DMS 273 treated with DMSO at 0.1 percent for 48 hours (cell line): Measurements from ENCODE around the gene UPB1.
A peak's percentile ranks its signal among the peaks of the same experiment; 100 is the strongest.
"Not testable (repeated sequence)": the region's sequence is repeated elsewhere in the genome, so short reads cannot be mapped to it uniquely, and the experiment has no call there.

Source experiments
- DNase-seq: peaks from one replicate; lab custom pipeline; 2025; lab: John Stamatoyannopoulos, UW

UPB1 gene

GRCh38 chr22:24532075-24532474 lies 36.9 kb downstream of the UPB1 start:
- DNase-seq = no peak

GRCh38 chr22:24535348-24535747 lies 40.2 kb downstream of the UPB1 start:
- no peak for DNase-seq

- no peak for DNase-seq
These were observed 41.0 kb downstream of the UPB1 start for GRCh38 chr22:24536089-24536488.

- DNase-seq = no peak
These were observed 45.3 kb downstream of the UPB1 start for GRCh38 chr22:24540470-24540869.

GRCh38 chr22:24541681-24542515 lies 46.8 kb downstream of the UPB1 start:
- no peak for DNase-seq

GRCh38 chr22:24542641-24543040 lies 47.5 kb downstream of the UPB1 start:
- DNase-seq = no peak

- DNase-seq = no peak
These were observed 48.1 kb downstream of the UPB1 start for GRCh38 chr22:24543185-24543601.

GRCh38 chr22:24543679-24544243 lies 48.6 kb downstream of the UPB1 start:
- DNase-seq = no peak

GRCh38 chr22:24548812-24549211 lies 53.7 kb downstream of the UPB1 start:
- no peak for DNase-seq

GRCh38 chr22:24550028-24550901 lies 55.1 kb downstream of the UPB1 start:
- no peak for DNase-seq

GRCh38 chr22:24550902-24551435 lies 55.8 kb downstream of the UPB1 start:
- no peak for DNase-seq

- not testable (repeated sequence) for DNase-seq
These were observed 57.6 kb downstream of the UPB1 start for GRCh38 chr22:24552503-24553286.

GRCh38 chr22:24553597-24554312 lies 58.6 kb downstream of the UPB1 start:
- no peak for DNase-seq

GRCh38 chr22:24554313-24555164 lies 59.4 kb downstream of the UPB1 start, which contains the start of gene GUCD1:
GUCD1 (minus strand) TSS chr22:24555138; CDS start chr22:24554991, 147 bp downstream.
- DNase-seq = no peak

GRCh38 chr22:24555165-24556039 lies 60.3 kb downstream of the UPB1 start, which contains the start of gene SNRPD3:
SNRPD3 (plus strand) TSS chr22:24555999; CDS start chr22:24557675, 1,676 bp downstream.
- peak; percentile 88 for DNase-seq

- no peak for DNase-seq
These were observed 64.3 kb downstream of the UPB1 start for GRCh38 chr22:24559471-24559870.

GRCh38 chr22:24563246-24563645 lies 68.1 kb downstream of the UPB1 start:
- no peak for DNase-seq

GRCh38 chr22:24564376-24565058 lies 69.4 kb downstream of the UPB1 start:
- DNase-seq = no peak
